Heart right ventricle (tissue), 16 donors: ENCODE measurements around the gene AIF1L. TPM values are rescaled to one million over a fixed set of nuclear protein-coding genes. Genes with fewer than 3 reads are reported as not detected.

Experiments used
- ATAC-seq, 8 donors: fragments of 200-7000 bp; cut with Tn5 transposase; one replicate each; pipeline ENCODE4 v1.9.1; 2020; ENCODE audit warnings: mild to moderate bottlenecking in 8 of 8, moderate library complexity in 8 of 8, moderate number of reproducible peaks in 1 of 8
- DNase-seq, 2 donors: peaks; one replicate each; pipeline ENCODE4 v3.0.0-alpha.2; 2020
- H3K27ac ChIP-seq, 10 donors: fragments of 200-600 bp; sonication (generic) in 2 of 10; one replicate each; pipeline versions ENCODE4 v1.5.0 to v1.8.0; 2020 to 2022; ENCODE audit warnings: mild to moderate bottlenecking in 3 of 10
- H3K27me3 ChIP-seq, 7 donors: fragments of 200-600 bp; one replicate each; pipeline ENCODE4 v1.8.0; 2021 to 2022; ENCODE audit warnings: mild to moderate bottlenecking in 2 of 7
- H3K36me3 ChIP-seq, 9 donors: fragments of 200-600 bp; sonication (generic) in 1 of 9; one replicate each; pipeline versions ENCODE4 v1.5.0 to v1.8.0; 2020 to 2022; ENCODE audit warnings: mild to moderate bottlenecking in 2 of 9
- H3K4me1 ChIP-seq, 9 donors: fragments of 200-600 bp; sonication (generic) in 1 of 9; one replicate each; pipeline versions ENCODE4 v1.5.0 to v1.8.0; 2020 to 2022; ENCODE audit warnings: mild to moderate bottlenecking in 4 of 9
- H3K4me3 ChIP-seq, 10 donors: fragments of 200-600 bp; sonication (generic) in 2 of 10; one replicate each; pipeline versions ENCODE4 v1.5.0 to v1.8.0; 2020 to 2022; ENCODE audit warnings: mild to moderate bottlenecking in 7 of 10, moderate library complexity in 2 of 10
- H3K9me3 ChIP-seq, 11 donors: fragments of 200-600 bp in 10 of 11; sonication (generic) in 2 of 11; one replicate each; pipeline versions ENCODE4 v1.5.0 to v1.8.0; 2013 to 2022; ENCODE audit warnings: mild to moderate bottlenecking in 2 of 11, control low read depth in 1 of 11, moderate library complexity in 1 of 11
- WGBS, 2 donors: extraction: QIAGEN DNeasy Blood & Tissue Kit; methylation state at CpG; one replicate each; pipeline ENCODE4 v1.1.7; 2013; ENCODE audit warnings: inconsistent platforms in 1 of 2; 5-methylcytosine and 5-hydroxymethylcytosine counted together
- intact Hi-C, 10 donors: fragments of 100-400 bp; cut with DNase I; formaldehyde crosslinking; loops; one replicate each; pipeline versions ENCODE4 v1.11.1 to v1.14.2; 2022
- polyA plus RNA-seq, 2 donors: library from polyadenylated mRNA; stranded (reverse); fragments of 200-250 nt; gene quantifications; one replicate each; pipeline ENCODE4 v1.2.3, GENCODE V29; 2013
- total RNA-seq, 10 donors: library from RNA; stranded (reverse); fragmentation: NEBNext Ultra II Directional in 3 of 10; extraction: Animal tissue kit (Norgen Biotek cat#: 25700) in 3 of 10; gene quantifications; one replicate each; pipeline versions ENCODE4 v1.2.1 to v1.2.4, GENCODE V29; 2021 to 2023
- TF ChIP-seq, protein P1 (sequence below), 9 donors: fragments of 200-600 bp; sonication (generic) in 2 of 9; IDR thresholded peaks; one replicate each; pipeline versions ENCODE4 v1.5.0 to v1.8.0; 2021 to 2022; ENCODE audit warnings: antibody characterized with exemption in 9 of 9, mild to moderate bottlenecking in 5 of 9, moderate library complexity in 1 of 9
- donor health status: Arrhythmogenic right ventricular cardiomyopathy.
- donor health status: ischemic (EF 13 %, LVEDD 7.1; RV severe dilation, severe dysfunction).
- donor health status: healthy with polysubstance abuse.
- donor health status: DM: no; HTN: yes; CAD: no.
- donor health status: DM: no; HTN: no; CAD: no.
- donor health status: ischemic (EF 25% LVEDD 6.9; RV normal size, moderate dysfunction).
- donor health status: ischemic (EF 25% LVEDD 5.7; RV mildly dilated, moderate dysfunction).
- donor health status: healthy.
- donor health status: DM: yes; HTN: yes; CAD: no.
- donor health status: Ischemic cardiomyopathy.
- donor health status: ischemic (EF 35%, LVEDD 5.7; RV mildly dilated, moderate dysfunction).
- donor health status: nonischemic (EF 11% LVEDD 7.7; RV severe dilation, severe dysfunction).
- donor health status: DM: yes; HTN: yes; CAD: no.
- donor health status: PGD.
- donor health status: ischemic (EF 29% LVEDD 5.4; RV normal size, mild dysfunction).
- donor health status: nonischemic (EF 23%, LVEDD 6.1; RV moderate dilation, normal function).

The AIF1L gene
- total and polyA plus RNA-seq, 12 donors = 9.6 to 93.2 (median 15.4) TPM

DNA sequence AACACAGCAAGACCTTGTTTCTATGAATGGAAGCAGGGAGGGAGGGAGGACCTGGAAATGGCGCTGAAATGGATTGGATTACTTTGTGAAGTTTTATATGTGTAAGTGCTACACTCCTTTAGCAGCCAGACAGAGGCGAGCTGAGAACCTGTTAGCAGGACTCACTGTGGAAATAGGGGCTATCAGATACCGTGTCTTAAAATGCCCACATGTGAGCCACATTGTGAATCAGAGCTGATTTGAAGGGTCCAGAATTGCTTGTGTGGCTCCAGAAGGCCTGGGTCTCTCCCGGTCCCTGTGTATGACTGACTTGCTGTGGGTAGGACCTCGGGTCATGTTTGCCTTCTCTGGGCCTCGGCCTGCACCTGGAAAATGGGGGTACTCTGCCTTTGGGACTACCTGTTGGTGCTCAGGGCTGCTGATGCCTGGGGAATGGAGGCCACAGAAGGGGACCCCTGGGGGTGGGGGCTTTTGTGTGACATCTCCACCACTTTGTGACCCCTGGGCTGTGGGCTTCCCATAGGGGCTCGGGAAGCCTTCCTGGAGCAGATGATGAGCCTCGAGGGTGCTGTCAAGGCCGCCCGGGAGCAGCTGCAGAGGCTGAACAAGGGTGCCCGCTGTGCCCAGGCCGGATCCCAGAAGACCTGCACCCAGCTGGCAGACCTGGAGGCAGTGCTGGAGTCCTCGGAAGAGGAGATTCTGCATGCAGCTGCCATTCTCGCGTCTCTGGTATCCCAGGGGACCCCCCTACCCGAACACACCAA is 24.0 kb upstream of the AIF1L start:
- Histone ChIP-seq H3K9me3 (no peaks in the 10 kb centered on the region), H3K27me3 (no peaks in the 10 kb centered on the region), H3K4me1 (peaks cover 0 to 10% (median 0%) of the 10 kb centered on the region in 9 donors), H3K27ac (no peak overlapping the region), H3K4me3 (no peak overlapping the region), H3K36me3 (no peaks in the 10 kb centered on the region)
- WGBS, 2 donors = 86 to 90% methylated on average over 16 of the region's 16 CpGs
- TF ChIP-seq, protein P1, sequence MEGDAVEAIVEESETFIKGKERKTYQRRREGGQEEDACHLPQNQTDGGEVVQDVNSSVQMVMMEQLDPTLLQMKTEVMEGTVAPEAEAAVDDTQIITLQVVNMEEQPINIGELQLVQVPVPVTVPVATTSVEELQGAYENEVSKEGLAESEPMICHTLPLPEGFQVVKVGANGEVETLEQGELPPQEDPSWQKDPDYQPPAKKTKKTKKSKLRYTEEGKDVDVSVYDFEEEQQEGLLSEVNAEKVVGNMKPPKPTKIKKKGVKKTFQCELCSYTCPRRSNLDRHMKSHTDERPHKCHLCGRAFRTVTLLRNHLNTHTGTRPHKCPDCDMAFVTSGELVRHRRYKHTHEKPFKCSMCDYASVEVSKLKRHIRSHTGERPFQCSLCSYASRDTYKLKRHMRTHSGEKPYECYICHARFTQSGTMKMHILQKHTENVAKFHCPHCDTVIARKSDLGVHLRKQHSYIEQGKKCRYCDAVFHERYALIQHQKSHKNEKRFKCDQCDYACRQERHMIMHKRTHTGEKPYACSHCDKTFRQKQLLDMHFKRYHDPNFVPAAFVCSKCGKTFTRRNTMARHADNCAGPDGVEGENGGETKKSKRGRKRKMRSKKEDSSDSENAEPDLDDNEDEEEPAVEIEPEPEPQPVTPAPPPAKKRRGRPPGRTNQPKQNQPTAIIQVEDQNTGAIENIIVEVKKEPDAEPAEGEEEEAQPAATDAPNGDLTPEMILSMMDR (IDR thresholded peaks at IDR 0.05) = no peak
- intact Hi-C loops = no loop called here
- no peak for DNase-seq
- ATAC-seq = no peak

- Histone ChIP-seq H3K36me3 (no peaks in the 10 kb centered on the region), H3K9me3 (no peaks in the 10 kb centered on the region), H3K27me3 (no peaks in the 10 kb centered on the region), H3K27ac (no peak overlapping the region), H3K4me1 (peaks cover 0 to 10% (median 0%) of the 10 kb centered on the region in 9 donors), H3K4me3 (no peak overlapping the region)
- TF ChIP-seq, protein P1 (IDR thresholded peaks at IDR 0.05) = no peak
- intact Hi-C loops = no loop called here
- ATAC-seq (no peak), DNase-seq (no peak)
- WGBS, 2 donors = 88 to 91% methylated on average over 9 of the region's 9 CpGs
Observed at GRCh38 chr9:131072871-131073237, 23.5 kb upstream of the AIF1L start.

- ATAC-seq = no peak
- Histone ChIP-seq H3K27me3 (no peaks in the 10 kb centered on the region), H3K4me1 (no peaks in the 10 kb centered on the region), H3K9me3 (no peaks in the 10 kb centered on the region), H3K4me3 (no peak overlapping the region), H3K36me3 (no peaks in the 10 kb centered on the region), H3K27ac (no peak overlapping the region)
- intact Hi-C loops = no loop called here
- 79 to 82% methylated on average over 15 of the region's 15 CpGs for WGBS, 2 donors
- TF ChIP-seq, protein P1 (IDR thresholded peaks at IDR 0.05) = no peak
- no peak for DNase-seq
Observed at GRCh38 chr9:131076347-131077195, 19.8 kb upstream of the AIF1L start.

DNA sequence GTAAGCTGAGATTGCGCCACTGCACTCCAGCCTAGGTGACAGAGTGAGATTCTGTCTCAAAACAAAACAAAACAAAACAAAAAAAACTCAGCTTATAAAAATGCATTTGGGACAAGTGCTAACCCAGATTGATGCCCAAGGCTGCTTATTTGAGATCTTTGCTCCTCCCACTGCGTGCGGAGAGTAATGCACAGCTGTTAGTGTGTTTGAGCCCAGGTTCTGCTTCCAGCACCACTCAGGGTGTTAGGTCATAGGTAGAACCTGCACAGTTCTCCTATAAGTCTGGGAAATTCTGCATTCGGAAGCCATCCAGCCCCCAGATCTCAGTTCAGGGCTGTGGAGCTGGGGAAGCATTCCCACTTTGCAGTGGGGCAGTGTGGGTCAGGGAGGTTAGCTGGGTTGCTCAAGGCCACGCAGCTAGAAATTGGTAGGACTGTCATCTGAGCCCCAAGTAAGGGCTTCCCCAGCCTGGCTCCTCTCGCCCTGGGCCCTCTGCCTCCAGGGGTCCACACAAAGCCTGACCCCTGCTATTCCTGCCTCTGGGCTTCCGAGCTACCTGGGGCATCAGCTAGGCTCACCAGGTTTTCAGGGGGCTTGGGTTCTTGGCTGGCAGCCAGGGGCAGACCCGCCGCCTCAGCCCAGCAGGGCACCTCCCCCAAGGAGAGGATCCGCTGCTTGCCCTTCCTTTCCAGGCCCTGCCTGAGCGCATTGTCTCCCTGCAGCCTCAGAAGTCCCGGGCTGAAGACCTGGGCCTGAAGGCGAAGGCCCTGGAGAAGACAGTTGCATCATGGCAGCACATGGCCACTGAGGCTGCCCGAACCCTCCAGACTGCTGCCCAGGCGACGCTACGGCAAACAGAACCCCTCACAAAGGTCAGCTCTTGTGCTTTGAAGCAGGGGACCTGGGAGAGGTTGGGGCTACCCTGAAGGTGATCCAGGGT is 17.6 kb upstream of the AIF1L start:
- WGBS, 2 donors = 87 to 90% methylated on average over 17 of the region's 17 CpGs
- TF ChIP-seq, protein P1 (IDR thresholded peaks at IDR 0.05) = no peak
- DNase-seq (no peak), ATAC-seq (peak in 1 of 8 donors; percentile 8)
- Histone ChIP-seq H3K4me1 (peaks cover 0 to 7% (median 0%) of the 10 kb centered on the region in 9 donors), H3K27me3 (no peaks in the 10 kb centered on the region), H3K4me3 (no peak overlapping the region), H3K36me3 (no peaks in the 10 kb centered on the region), H3K27ac (no peak overlapping the region), H3K9me3 (no peaks in the 10 kb centered on the region)
- intact Hi-C loops = no loop called here
